Stimulated activated CD4-positive, alpha-beta T cell treated with anti-CD3 and anti-CD28 coated beads, TNF-alpha, amount 100 ng/mL, for 1 hour (primary cell): ENCODE measurements around the gene IQGAP2.

Experiments
- DNase-seq, 3 donors: peaks; one replicate each; pipeline ENCODE4 v3.0.0-alpha.2; 2020; ENCODE audit warnings: low read depth in 3 of 3, low spot score in 1 of 3

The IQGAP2 gene

DNA sequence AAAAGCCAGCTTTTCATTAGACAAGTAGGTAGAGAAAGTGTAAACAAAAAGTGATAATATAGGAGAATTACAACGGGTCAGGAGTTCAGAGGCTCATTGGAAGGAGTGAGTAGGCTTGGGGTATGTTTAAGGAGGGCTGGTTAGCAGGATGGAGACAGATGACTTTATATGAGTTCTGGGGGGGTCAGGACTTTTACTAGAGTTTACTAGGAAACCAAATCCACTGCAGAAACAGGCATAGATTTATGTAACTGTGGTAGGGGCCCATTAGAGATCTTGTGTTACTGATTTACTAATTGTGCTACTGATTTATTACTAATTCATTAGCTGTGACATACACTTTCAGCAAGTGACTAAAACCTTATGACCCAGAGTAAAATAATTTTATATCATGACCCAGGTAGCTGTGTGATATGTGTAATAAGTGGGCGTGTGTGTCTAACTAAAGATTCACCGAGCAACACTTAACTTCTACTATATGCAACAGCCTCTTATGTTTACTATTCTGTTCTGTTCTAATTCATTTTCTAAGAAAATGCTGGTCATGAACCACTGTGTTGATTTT, 73.5 kb downstream of the IQGAP2 start:
- no peak for DNase-seq

DNA sequence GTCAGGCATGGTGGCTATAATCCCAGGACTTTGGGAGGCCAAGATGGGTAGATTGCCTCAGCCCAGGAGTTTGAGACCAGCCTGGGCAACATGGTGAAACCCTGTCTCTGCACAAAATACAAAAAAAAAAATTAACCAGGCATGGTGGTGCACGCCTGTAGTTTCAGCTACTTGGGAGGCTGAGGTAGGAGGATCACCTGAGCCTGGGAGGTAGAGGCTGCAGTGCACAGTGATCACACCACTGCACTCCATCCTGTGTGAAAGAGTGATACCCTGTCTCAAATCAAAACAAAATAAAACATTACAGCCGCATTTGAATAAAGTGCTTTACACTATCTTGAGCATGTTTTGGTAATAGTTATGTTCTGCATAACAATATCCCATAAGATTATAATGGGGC, 74.0 kb downstream of the IQGAP2 start:
- DNase-seq: no peak

DNA sequence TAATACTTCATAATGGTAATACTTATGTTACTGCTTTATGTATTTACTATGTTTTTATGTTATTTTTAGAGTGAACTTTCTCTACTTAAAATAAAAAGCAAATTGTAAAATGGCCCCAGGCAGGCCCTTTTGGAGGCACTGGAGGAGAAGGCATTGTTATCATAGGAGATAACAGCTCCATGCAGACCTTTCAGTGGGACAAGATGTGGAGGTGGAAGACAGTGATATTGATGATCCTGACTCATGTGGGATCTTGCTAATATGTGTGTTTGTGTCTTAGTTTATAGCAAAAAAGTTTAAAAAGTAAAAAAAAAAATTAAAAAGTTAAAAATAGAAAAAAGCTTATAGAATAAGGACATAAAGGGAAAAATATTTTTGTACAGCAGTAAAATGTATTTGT, 74.5 kb downstream of the IQGAP2 start:
- DNase-seq: no peak

DNA sequence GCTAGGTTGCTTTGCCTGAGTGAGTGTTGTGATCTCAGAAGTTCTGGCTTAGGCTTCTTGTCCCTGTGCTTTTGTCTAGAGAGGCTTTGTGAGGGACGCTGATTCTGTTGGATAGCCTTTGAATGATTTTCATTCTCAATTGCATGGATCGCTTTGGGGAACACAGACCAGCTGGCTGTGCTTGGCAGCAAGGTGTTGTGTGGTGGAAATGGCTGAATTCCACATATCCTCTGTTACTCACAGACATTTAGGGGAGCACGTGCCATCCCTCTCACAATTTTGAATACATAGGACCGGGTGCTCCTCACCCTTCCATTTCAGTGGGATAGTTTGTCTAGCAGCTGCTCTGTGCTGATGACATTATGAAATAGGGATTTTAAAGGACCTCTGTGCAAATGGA, 76.2 kb downstream of the IQGAP2 start:
- no peak for DNase-seq

DNA sequence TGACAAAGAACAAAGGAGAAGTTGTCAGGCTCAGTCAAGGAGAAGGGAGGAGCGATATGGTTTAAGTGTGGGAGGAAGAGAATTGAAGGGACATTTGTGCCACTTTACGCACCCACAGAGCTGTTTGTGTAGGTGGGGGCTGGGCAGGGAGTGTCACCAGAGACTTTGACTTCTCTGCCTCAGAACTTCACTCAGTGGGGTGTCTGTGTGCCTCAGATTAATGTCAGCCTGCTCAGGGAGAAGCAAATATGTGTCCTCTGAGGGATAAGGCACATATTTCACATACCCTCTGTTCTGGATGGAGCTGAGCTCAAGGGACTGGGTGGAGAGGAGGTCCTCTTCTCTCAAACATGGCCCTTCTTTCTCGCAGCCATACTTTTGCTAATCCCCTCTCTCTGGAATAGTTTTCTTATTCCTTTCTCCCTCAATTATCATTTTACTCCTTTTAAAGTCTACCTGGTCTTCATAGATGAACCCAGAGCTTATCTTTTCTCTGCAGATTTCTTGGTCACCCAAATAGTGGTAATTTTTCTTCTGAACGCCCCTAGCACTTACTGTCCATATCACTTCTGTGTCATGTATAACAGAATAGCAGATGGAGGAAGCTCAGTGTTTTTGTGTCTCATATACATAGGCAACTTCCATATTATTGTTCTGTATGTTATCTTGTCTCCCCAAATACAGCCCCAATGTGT, 77.0 kb downstream of the IQGAP2 start:
- no peak for DNase-seq

DNA sequence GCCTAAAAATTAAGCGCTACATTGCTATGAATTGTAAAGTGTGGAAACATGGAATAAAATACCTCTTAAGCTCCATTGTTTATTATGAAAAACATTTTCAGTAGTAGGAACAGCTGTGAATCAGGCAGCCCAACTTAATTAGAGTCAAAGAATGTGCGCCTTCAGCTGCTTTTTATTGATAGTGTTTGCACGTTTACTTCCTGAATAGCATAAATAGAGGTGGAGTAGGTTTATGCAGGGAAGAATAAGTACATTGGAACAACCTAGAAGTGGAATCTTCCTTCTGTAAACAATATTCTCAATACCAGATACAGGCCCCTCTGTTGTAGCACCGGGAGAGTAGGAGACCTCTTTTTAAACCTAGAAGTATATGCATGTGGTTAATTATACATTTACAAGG, 79.9 kb downstream of the IQGAP2 start:
- no peak for DNase-seq

DNA sequence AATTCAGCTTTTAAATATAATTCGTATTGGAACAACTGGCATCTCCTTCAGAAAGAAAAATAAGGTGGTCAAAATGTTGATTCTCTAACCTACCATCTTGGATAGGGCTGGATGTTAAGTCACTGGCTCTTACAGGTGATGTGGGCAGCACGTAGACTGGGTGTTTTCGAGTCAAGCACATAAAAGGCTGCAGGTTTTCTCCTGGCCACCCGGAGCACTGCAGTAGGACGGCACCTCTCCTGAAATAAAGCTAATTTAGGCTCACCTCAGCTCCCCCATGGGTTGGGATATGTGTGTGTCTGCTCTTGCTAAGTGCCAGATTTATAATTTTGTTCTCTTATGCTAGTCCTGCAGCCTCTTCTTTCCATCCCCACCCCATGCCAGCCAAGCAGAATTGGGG, 80.3 kb downstream of the IQGAP2 start:
- DNase-seq: no peak

DNA sequence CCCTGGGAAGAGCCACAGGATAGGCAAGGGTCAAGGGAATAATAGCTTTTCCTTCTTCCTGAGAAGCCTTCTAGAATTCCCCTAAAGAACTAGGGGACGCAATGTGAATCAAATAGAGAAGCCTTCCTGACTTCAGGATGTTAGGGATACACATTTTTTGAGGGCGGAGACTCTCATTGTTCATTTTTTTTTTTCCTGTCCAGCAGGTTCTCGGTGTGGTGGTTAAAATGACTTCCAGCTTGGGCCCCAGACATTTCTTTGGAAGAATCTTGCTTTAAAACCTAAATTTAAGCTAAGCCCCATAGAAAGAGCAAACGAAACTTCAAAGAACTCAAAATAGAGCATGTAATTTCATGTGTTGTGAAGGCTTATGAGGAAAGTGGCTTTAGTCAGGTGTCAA, 80.8 kb downstream of the IQGAP2 start:
- DNase-seq: no peak

DNA sequence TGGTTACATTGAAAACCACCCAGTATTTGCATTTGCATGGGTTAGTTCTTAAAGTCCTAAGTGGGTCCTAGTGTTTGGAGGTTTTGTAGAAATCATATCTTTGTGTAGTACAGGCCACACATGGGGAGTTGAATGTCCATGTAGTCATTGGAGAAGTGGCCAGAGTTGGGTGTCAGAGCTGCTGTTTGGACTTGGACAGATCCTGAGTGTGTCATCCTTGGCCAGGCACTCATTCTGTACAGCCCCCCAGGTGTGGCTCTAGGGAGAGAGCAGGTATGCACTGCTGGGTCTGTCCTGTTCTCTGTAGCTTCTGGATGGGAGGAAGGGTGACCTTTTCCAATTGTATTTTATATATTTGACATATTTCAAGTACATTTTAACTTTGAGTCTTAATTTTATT, 82.4 kb downstream of the IQGAP2 start:
- no peak for DNase-seq

DNA sequence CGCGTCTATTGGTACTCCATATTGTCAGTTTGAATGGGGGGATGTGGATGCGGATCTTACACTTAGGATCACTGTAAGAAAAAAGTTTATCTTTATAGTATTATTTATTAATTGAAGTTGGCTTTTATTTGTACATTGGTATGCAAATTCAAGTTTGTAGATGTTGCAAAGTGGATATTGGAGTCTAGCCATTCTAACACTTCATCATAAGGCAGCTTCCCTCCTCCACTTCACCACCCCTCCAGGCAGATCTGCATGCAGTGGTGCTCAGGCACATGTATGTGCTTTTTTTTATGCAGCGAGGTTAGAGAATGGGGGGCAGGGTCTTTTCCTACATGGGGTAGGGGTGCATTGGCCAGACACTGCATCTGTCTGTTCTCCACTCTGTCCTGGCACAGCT, 84.3 kb downstream of the IQGAP2 start:
- DNase-seq: no peak

DNA sequence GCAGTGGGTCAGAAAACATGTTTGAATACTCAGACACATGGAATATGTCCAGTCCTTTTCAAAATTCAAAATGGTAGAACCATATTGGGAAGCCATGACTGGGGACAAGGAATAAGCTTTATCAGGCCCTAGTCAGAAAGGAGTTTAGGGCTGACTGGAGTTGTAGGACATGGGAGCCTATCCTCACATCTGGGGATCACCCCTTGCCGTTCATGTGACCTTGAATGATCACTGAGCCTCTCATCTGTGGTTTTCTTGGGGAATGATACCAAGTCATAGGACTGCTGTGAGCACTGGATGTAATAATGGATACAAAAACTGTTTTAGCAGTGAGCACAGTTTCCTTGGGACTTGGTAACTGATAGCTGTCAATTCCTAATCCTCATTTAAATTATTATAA, 84.7 kb downstream of the IQGAP2 start:
- no peak for DNase-seq

DNA sequence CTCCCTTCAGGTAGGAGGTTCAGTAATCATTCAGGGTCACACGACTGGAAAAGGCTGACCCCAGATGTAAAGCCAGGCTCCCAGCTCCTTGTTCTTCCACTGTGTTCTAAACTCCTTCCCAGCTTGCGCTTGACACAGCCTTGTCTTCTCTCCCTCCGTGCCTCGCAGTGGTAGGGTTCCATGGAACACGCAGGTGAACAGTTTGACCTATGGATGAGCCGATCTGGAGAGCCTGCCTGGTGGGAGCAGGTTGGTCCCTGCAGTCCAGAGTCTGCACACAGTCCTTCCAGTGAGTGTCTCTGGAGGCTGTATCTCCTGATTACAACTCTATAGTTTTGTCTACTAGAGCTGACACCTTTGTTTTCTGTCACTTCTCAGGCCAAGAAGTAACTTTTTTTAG, 85.9 kb downstream of the IQGAP2 start:
- no peak for DNase-seq

DNA sequence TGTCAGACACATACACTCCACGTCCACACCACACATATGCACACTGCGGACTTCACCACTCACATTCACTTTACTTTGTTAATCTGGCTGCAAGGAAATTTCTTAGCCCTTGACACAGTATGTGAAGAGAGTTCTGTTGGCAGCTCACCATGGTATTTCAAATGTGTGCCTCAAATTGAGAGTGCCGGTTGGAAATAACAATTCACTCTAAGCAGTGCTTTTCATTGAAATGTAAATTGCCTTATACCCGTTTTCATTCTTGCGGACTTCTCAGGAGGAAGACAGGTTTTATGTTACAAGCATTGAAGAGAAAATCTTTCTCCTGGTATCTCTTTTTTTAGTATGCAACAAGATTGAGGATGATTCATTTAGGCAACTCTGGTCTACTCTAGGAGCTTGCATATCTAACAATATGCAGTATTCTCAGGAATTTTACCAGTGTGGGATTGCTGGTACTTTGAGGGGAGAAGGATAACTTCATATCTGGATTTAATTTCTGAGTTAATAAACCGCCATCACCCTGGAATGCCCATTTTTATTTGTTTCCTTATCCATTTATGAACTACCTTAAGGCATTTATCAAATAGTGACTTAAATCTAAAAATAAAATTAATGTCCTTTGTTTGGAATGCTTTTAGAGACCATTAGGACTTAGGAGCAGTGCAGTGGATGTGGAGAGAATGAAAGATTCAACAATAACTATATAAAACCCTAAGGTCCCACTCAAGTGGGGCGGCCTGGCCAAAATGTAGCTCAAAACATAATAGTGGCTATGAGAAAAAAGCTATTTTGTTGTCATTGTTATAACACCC, 87.0 kb downstream of the IQGAP2 start:
- DNase-seq: no peak

DNA sequence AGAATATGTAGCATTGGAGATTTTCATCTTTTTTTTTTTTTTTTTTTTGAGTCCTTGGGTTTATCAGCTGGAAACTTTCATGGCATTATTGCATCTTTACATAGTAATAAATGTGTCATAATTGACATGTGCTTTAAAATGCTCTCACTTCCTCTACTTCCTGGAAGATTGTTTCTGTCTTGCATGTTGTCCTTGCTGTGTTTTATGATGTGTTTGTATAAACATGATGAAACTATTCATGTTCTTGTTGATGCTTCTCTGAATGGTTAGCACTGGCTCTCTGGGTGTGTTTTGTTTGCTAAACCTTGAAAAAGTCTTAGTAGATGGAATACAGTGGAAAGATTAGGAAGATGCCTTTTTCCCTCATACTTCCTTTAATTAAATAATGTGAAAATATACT, 87.9 kb downstream of the IQGAP2 start:
- DNase-seq: no peak

DNA sequence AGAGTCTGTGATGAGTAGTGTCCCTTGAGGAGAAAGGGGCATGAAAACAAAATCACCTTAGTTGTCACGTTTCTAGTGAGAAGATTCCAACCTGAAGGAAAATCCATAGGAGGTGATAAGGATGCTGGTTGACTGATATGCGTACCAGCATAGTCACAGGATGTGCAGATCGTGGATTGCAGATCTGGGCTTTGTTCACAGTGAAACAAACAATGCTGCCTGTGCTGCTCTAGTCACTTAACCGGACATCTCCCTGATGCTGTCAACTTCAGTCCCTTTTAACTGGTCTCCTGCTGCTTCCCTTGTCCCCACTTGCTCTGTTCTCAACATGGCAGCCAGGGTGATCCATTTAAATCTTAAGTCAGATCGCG, 89.7 kb downstream of the IQGAP2 start:
- DNase-seq: no peak

DNA sequence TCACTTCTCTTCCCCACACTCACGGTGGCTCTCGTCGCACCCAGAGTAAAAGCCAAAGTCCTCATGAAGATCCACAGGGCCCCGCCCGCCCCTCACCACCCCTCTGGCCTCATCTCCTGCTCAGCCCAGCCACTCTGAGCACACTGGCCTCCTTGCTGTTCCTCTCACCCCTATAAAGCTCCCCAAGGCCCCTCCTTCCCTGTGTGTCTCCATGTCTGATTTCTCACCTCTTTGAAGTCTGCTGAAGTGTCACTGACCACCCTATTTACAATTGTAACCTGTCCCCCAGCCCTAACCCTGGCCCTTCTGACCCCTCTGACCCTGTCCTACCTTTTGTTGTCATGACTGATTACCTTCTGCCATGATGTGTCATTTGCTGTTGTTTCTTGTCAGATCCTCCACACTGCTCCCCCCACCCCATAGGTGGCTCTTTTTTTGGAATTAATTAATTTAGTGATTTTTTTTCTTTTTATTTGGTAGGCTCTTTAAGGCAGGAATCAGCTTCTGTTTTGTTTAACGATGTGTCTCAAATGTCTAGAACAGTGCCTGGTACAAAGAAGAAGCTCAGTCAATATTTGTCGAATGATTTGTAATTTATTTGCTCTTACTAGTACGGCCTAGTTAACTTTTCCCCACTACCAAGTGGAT, 90.2 kb downstream of the IQGAP2 start:
- DNase-seq: no peak

DNA sequence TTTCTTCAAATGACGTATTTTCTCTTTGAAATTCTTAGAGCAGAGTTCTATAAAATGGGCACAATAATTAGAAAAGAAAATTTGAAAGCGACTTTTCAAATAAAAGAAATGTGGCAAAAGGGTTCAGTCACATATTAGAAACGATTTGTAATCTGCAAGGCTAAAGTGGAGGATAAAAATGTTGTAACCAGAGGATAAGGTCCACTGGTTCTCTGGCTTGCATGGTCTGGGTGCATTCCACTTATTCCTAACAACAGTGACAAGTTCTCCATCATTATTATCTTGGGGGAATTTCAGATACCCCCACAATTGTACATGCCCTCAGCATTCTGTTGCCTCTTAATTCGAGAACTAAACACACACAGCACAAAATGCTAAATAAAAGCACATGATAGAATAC, 91.1 kb downstream of the IQGAP2 start:
- DNase-seq: no peak

DNA sequence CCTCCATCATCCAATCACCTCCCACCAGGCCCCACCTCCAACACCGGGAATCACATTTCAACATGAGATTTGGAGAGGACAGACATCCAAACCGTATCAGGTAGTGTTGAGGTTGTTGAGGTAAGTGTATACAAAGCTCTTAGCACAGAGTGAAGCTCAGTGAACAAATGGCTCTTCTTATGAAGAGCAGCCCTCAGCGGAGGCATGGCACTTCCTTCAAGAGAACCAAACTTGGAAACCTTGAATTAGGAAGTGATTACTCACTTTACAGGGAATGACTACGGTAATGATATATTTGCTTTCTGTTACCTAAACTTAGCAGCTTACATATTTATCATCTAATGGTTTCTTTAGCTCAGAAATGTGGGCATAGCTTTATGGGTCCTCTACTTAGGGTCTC, 92.8 kb downstream of the IQGAP2 start:
- DNase-seq: no peak

DNA sequence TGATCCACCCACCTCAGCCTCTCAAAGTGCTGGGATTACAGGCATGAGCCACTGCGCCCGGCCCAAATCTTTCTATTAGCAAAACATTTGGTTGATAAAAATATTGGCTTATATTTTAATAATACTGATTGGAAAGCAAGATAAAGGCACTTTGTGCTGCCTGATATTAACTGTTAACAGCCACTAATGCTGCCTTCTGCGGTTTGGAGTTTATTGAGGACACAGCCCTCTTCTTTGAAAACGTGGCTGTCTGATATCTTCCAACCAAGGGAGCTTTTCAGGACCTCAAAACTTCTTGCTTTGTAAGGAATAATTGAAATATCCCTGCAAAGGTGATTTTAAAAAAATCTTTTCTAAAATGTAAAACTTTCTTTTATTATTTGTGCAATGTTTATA, 94.0 kb downstream of the IQGAP2 start:
- DNase-seq: no peak

DNA sequence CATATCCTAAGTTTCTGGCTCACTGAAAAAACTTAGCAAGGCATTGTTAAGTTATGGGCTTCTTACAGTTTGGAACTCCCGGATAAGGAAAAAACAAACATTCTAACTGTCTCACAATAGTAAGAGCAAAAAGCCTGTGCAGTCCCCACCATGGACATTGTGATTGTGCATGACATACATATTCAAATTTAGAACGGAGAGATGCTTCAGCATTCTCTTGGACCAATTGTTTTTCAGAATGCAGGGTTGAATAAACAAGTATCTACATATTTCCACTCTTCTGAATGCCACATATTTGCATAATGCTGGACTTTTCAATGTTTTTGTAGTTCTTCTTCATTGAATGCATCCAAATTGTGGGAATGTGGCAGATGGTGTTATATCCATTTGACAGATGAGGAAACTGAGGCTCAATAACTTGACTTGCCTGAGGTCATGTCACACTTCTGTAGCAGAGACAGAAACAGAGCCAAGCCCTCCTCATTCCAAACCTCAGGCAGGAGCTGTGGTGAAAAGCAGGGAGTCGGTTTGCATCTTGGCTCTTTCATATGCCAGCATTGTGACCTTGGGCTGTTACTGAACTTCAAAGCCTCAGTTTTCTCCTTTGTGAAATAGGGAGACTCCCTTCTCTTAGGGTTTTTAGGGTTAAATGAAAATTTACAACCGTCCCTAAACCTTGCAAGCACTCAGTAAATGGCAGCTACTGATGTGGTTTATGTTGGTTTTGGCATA, 95.1 kb downstream of the IQGAP2 start:
- DNase-seq: no peak

DNA sequence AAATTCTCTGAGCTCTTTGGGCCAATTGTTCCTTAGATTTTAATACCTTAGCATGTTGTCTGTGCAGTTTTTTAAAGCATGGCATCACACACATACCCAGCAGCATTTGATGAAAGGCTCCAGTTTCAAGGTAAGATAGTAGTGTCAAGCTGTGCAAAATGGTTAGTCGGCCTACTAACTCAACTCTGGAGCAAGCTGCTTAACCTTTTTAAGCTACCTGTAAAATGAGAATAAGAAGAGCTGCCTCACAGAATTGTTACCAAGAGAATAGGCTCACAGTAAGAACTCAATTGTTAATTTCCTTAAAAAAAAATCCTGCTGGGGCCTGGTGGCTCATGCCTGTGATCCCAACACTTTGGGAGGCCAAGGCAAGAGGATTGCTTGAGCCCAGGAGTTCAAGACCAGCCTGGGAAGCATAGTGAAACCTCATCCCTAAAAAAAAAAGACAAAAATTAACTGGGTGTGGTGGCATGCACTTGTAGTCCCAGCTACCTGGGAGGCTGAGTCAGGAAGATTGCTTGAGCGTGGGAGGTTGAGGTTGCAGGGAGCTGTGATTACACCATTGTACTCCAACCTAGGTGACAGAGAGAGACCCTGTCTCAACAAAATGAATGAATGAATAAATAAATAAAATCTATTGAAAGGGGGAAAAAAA, 96.5 kb downstream of the IQGAP2 start:
- DNase-seq: no peak
